OCI-LY3 (cell line): Measurements from ENCODE around the gene INSIG2.

ENCODE experiments used
- H2AFZ ChIP-seq: fragments of 200-600, 300-600 bp; shearing (Covaris generic); 2 replicates; pipeline ENCODE4 v1.6.0; 2014; ENCODE audit warnings: antibody characterized with exemption, low read depth, low read length
- H3K27ac ChIP-seq: fragments of 200-600, 300-600 bp; sonication (generic); 2 replicates; pipeline ENCODE4 v1.5.1; 2014; ENCODE audit warnings: mild to moderate bottlenecking, low read length, moderate library complexity, mixed read lengths
- H3K27me3 ChIP-seq: fragments of 200-600, 300-600 bp; sonication (generic); 2 replicates; pipeline ENCODE4 v1.6.1; 2014; ENCODE audit warnings: low read depth, low read length, mixed read lengths
- H3K36me3 ChIP-seq: fragments of 200-600, 300-600 bp; sonication (generic); replicated peaks from 2 replicates; pipeline ENCODE3; 2014; ENCODE audit warnings: low read depth, low read length, mixed read lengths
- H3K4me1 ChIP-seq: fragments of 300-600, 200-600 bp; sonication (generic); 2 replicates; pipeline ENCODE4 v1.6.1; 2014; ENCODE audit warnings: low read length, mixed read lengths
- H3K4me2 ChIP-seq: fragments of 200-600, 300-600 bp; sonication (generic); 2 replicates; pipeline ENCODE4 v1.6.1; 2014; ENCODE audit warnings: low read length, mixed read lengths
- H3K4me3 ChIP-seq: fragments of 300-600, 200-600 bp; sonication (generic); 2 replicates; pipeline ENCODE4 v1.5.1; 2014; ENCODE audit warnings: antibody characterized with exemption, mild to moderate bottlenecking, low read length, moderate library complexity
- H3K79me2 ChIP-seq: fragments of 300-600, 200-600 bp; shearing (Covaris generic); 2 replicates; pipeline ENCODE4 v1.6.1; 2014; ENCODE audit warnings: mild to moderate bottlenecking, low read length, mixed read lengths
- H3K9ac ChIP-seq: fragments of 300-600, 200-600 bp; shearing (Covaris generic); 2 replicates; pipeline ENCODE4 v1.6.0; 2014; ENCODE audit warnings: mild to moderate bottlenecking, low read length, moderate library complexity
- H3K9me3 ChIP-seq: fragments of 200-600, 300-600 bp; shearing (Covaris generic); 2 replicates; pipeline ENCODE4 v1.6.1; 2014; ENCODE audit warnings: low read length, mixed read lengths; ENCODE audit not compliant: insufficient read depth
- H4K20me1 ChIP-seq: fragments of 200-600, 300-600 bp; sonication (generic); 2 replicates; pipeline ENCODE4 v1.6.1; 2016; ENCODE audit warnings: low read length, mixed read lengths; ENCODE audit not compliant: insufficient read depth
- EZH2phosphoT487 ChIP-seq: fragments of 200-600 bp; shearing (Covaris generic); IDR thresholded peaks from 2 replicates; pipeline ENCODE4 v1.6.1; 2018; ENCODE audit warnings: antibody characterized with exemption, mixed run types, low read depth
- TF ChIP-seq, protein P1 (sequence below): fragments of 200-600, 300-600 bp; sonication (generic); IDR thresholded peaks from 2 replicates; pipeline ENCODE4 v1.5.1; 2014; ENCODE audit warnings: antibody characterized with exemption, low read length, low read depth

Gene INSIG2

GRCh38 chr2:118059919-118060478, 28.3 kb upstream of the INSIG2 start:
- Histone ChIP-seq H3K9ac (peak overlapping the region; percentile 32), H3K9me3 (no peaks in the 10 kb centered on the region), H2AFZ (peak overlapping the region; percentile 86), H4K20me1 (no peaks in the 10 kb centered on the region), H3K27me3 (no peaks in the 10 kb centered on the region), H3K79me2 (no peaks in the 10 kb centered on the region), H3K36me3 (no peaks in the 10 kb centered on the region), H3K4me2 (peak overlapping the region; percentile 48), H3K4me3 (no peak overlapping the region), H3K4me1 (peaks cover 66% of the 10 kb centered on the region), H3K27ac (peak overlapping the region; percentile 35)
- TF ChIP-seq EZH2phosphoT487 = no peak
- TF ChIP-seq, protein P1, sequence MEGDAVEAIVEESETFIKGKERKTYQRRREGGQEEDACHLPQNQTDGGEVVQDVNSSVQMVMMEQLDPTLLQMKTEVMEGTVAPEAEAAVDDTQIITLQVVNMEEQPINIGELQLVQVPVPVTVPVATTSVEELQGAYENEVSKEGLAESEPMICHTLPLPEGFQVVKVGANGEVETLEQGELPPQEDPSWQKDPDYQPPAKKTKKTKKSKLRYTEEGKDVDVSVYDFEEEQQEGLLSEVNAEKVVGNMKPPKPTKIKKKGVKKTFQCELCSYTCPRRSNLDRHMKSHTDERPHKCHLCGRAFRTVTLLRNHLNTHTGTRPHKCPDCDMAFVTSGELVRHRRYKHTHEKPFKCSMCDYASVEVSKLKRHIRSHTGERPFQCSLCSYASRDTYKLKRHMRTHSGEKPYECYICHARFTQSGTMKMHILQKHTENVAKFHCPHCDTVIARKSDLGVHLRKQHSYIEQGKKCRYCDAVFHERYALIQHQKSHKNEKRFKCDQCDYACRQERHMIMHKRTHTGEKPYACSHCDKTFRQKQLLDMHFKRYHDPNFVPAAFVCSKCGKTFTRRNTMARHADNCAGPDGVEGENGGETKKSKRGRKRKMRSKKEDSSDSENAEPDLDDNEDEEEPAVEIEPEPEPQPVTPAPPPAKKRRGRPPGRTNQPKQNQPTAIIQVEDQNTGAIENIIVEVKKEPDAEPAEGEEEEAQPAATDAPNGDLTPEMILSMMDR = no peak

GRCh38 chr2:118061135-118061955, 26.9 kb upstream of the INSIG2 start:
- no peaks in the 10 kb centered on the region for H3K36me3 ChIP-seq
- no peaks in the 10 kb centered on the region for H3K9me3 ChIP-seq
- H3K27me3 ChIP-seq = no peaks in the 10 kb centered on the region
- H3K27ac ChIP-seq = no peak overlapping the region
- H2AFZ ChIP-seq = peak overlapping the region; percentile 63
- no peaks in the 10 kb centered on the region for H4K20me1 ChIP-seq
- H3K9ac ChIP-seq = peak overlapping the region; percentile 22; the same call in 1 of the 2 replicates
- no peak overlapping the region for H3K4me3 ChIP-seq
- no peaks in the 10 kb centered on the region for H3K79me2 ChIP-seq
- TF ChIP-seq, protein P1 = peak; percentile 82
- TF ChIP-seq EZH2phosphoT487 = no peak
- peak overlapping the region; percentile 48 for H3K4me2 ChIP-seq
- peaks cover 63% of the 10 kb centered on the region for H3K4me1 ChIP-seq

DNA sequence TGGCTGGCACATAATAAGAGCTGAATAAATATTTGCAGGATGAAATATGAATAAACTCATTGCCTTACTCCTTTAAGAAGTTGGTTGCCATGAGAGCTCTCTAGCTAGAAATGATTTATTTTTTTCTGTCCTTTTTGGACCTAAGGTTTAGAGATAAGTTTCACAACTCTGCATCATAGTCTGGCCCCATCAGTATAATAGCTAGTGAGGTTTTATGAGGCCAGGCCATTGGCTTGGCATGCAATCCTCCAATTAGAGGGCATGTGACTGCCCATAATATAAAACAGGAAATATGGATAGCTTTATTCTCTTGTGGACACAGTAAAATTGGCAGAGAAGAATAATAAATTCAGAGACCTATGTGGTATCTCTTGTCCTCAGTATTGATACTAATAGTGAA, 26.2 kb upstream of the INSIG2 start:
- no peak overlapping the region for H3K9ac ChIP-seq
- peak overlapping the region; percentile 63 for H2AFZ ChIP-seq
- no peaks in the 10 kb centered on the region for H3K9me3 ChIP-seq
- TF ChIP-seq, protein P1 = no peak
- no peak for TF ChIP-seq EZH2phosphoT487
- H3K4me2 ChIP-seq = no peak overlapping the region
- H3K27me3 ChIP-seq = no peaks in the 10 kb centered on the region
- H3K4me1 ChIP-seq = peaks cover 57% of the 10 kb centered on the region
- H3K79me2 ChIP-seq = no peaks in the 10 kb centered on the region
- no peak overlapping the region for H3K27ac ChIP-seq
- H3K4me3 ChIP-seq = no peak overlapping the region
- no peaks in the 10 kb centered on the region for H3K36me3 ChIP-seq
- no peaks in the 10 kb centered on the region for H4K20me1 ChIP-seq

GRCh38 chr2:118062669-118063068, 25.6 kb upstream of the INSIG2 start:
- Histone ChIP-seq H3K4me1 (peaks cover 51% of the 10 kb centered on the region), H3K27me3 (no peaks in the 10 kb centered on the region), H2AFZ (no peak overlapping the region), H4K20me1 (no peaks in the 10 kb centered on the region), H3K79me2 (no peaks in the 10 kb centered on the region), H3K9me3 (no peaks in the 10 kb centered on the region), H3K9ac (no peak overlapping the region), H3K36me3 (no peaks in the 10 kb centered on the region), H3K4me3 (no peak overlapping the region), H3K4me2 (no peak overlapping the region), H3K27ac (no peak overlapping the region)
- TF ChIP-seq EZH2phosphoT487 = no peak
- TF ChIP-seq, protein P1 = no peak
